ENCODE data around the gene GFPT2.

GFPT2 gene

DNA sequence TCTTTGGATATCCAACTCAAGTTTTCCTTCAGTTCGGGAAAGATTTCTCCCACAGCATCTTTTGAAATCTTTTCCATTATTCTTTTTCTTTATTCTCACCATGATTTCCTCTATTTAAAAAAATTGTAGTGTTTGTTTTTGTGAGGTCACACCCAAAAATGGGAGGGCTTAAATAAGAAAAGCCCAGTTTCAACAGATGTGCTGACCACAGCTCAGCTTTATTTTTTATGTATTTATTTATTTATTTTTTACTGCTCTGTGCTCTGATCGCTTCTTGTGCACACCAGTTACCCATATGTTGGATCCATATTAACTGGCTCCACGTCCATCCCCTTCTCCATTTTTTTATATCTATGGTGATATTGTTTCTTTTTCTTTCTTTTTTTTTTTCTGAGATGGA is 20.3 kb downstream of the GFPT2 start:
- no peak for DNase-seq

DNA sequence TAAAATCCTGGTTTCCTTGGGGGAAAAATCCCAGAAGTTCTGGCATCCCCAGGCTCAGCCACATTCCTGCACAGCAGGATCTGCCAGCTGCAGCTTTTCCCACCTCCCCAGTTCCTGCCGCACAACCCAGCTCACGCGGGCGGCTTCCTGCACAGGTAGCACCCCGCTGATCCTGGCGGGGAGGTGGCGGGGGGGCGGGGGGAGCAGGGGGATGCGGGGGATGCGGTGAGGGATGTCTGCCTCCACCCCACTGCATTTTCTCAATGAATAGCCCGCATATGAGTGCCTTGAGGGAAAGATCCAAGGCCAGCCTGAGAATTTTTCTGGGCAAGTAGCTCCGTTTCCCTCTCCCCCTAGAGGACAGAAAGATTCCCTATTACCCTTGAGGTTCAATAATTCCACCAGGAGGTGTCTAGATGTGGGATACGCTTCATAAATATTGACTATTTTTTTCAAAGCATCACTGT is 21.1 kb downstream of the GFPT2 start:
- DNase-seq, result no peak

DNA sequence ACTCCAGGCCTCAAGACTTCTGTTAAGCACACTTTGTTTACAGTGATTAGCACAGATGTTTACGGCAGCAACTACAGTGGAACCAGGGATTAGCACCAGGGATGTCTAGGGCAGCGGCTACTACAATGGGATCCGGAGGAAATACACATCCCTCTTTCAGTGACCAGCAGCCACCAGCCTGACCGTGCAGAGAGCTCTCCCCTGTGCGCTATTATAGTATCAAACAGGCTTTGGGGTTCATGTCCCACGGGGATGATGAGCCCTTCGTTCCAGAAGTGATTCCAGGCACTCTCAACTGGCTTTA is 21.5 kb downstream of the GFPT2 start:
- no peak for DNase-seq

DNA sequence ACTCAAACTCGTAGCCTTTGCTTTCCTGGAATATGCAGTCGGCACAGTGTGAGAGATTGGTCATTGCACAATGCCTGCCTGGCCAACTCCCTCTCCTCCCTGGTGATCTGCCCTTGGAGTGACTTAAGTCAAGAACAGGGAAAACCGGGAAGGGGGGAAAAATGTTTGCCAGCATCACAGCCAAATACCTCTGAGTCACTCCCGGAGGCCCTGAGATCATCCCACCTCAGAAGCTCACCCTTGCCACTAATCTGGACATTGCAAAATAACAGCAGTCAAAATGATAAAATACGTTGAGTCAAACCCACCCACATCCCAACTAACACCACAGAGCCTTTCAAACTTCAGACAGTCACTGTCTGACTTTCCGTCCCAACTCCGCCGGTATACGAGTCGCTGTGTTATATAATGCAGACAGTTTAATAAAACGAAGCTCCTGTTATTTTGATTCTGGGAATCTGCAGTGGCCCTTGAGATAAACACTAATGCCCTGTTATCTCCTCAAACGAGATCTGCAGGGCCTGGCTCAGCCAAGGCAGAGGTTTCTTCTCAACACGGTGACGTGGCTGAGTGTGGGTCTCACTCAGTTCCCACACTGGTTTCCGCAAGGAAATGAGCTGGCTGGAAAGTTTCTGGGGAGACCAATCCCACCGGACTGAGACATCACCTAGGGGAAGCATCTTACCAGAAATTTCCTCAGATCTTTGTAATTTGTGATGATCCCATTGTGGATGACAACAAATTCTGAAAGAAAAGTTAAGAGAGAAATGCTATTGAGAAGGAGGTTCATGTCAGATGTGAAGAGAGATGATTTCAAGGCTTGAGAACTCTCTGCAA is 22.1 kb downstream of the GFPT2 start:
- DNase-seq, result no peak

DNA sequence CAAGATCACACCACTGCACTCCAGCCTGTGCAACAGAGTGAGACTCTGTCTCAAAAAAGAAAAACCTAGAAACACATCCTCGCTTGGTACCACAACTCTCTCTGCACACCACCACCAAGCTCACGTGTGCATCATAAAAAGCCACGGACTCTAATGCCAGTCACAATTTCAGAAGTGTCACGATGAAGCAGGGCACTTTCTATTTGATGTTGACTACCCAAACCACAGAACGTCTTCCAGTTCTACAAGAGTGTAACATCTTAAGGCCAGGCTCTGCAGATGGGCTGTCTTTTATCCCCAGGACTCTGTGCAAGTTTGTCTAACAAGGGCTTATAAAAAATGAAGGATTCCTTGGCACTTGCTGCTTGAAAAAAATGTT is 22.9 kb downstream of the GFPT2 start:
- DNase-seq, result no peak

DNA sequence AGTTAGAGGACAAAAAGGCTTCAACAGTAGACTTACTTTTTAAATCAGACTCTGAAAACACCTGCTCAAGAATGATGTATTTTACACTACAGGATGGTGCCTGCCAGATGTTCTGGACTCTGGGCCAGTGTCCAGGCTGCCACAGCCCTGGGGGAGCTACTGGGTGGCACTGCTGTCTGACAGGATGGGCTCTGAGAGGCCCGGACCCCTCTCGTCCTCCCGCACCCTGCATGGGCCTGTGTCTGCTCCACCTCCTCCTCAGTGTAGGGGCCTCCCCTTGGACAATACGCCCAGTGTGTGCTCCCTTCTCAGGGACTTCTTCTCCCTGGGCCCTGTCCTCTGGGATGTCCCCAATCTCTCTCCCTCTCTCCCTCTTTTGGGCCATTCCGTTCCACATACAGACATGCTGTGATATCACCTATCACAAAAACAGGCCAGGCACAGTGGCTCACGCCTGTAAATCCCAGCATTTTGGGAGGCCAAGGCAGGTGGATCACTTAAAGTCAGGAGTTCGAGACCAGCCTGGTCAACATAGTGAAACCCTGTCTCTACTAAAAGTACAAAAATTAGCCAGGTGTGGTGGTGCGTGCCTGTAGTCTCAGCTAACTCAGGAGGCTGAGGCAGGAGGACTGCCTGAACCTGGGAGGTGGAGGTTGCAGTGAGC is 23.4 kb downstream of the GFPT2 start:
- no peak for DNase-seq

DNA sequence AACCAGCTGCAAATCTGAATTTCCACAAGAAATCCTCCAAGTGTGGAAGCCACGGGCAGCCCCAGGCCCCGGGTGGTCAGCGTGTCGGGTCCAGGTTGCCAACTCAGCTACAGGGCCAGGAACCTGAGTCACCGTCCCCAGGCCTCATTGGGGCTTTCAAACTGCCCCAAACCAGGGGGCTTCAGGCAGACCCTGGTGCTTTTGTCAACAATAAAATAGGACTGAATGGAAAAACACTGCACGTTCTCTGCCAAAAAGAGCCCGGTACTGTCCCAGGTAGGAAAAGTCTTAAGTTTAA is 24.0 kb downstream of the GFPT2 start:
- DNase-seq, result no peak

DNA sequence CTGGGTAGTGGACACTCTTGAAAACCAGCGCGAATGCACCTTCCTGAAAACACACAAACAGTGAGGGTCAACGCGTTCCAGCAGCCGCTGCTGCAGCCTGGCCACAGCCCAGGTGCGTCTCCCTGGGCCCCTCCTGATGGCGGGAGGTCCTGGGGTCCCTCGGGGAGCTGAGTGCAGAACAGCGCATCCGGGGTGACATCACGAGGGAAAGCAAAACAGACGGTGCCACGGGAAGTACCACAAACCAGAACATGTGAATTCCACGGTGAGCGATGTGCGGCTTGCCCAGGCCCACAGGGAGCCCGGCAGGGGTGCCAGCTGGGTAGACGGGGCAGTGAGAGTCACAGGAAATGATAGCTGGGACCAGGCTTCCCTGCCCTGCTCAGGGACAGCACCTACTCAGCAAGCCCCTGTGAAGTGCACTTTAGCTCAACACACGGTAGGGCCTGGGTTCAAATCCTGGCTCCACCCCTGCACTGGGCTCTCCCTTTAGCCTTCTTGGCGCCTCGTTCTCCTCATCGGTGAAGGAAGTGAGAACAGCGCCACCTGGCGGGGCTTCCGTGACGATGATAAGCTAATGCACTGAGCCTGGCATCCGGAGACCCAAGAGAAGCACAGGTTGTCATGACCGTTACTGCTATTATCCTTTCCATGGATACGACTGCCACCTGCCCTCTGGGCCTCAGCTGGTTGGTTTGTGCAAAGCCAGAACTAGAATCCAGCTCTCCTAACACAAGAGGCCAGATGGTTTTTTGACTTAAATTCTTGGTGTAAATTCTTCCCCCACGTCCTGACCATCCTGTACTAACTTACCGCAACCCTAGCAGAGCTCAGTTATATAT is 24.6 kb downstream of the GFPT2 start:
- no peak for DNase-seq

DNA sequence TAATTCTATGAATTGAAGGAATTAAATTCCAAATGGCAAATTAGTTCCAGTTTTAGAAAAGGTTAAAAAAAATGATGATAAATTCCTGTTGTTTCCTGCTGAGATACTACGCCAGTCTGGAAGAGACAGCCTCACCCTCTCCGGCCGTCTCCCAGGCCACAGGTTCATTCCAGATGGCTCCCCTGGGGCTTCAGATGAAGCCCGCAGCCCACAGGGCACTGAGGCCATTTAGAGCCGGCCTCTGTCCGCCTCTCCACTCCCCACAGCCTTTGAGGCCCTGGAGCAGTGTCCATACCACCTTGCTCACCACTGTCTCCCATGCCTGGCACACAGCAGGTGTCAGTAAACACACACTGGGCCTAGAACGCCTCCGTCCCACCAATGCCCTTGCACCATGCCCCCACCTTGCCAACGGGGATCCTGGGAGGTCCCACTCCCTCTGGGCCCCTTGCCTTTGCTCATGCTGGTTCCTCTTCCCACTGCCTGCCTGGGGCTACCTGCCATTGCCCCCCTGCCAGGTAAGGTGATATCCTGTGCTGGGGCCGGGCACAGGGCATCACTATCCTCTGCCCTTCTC is 26.1 kb downstream of the GFPT2 start:
- DNase-seq, result no peak

DNA sequence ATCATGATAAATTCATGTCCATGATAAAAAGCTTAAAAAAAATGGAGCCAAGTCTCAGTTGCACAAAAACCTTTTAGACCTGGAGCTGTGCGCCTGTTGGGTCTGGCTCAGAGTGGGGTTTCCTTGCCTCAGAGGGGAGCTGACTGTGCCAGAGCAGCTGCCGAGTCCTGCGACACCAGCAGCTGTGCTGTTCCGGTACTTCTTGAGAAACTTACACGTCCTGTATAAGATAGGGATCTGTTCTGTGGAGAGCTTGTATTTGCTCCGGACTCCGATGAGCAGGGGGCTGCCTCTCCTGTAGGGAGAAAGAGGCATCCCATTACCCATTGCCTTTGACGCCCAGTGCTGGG is 28.6 kb downstream of the GFPT2 start:
- DNase-seq, result no peak

DNA sequence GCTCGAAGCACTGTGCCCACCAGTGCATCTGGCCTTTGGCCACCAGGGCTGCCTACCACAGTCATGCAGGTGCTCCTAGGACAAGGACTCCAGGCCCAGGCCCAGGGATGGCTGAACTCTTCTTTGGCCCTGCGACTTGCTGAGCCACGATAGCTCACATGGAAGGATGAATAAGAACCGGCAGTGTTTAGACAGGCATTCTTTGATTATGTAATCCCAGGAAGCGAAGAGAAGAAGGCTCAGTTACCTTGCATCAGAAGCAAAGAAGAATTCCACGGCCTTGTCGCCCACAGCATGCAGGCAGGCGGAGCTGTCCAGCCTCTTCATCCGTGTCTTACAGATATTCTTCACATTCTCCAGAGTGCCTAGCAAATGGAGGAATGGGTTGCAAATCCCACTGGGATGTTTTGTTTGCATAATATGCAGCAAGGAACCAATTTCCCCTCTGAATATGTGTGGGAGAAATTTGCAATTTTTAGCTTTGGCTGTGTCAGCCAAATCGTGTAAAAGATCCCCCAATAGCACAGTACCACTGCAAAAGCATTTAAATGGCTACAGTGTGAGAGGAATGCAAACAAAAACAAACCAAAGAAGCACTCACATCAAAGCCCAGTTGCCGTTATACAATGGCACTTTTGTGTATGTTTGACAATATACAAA is 29.1 kb downstream of the GFPT2 start:
- DNase-seq, result no peak

DNA sequence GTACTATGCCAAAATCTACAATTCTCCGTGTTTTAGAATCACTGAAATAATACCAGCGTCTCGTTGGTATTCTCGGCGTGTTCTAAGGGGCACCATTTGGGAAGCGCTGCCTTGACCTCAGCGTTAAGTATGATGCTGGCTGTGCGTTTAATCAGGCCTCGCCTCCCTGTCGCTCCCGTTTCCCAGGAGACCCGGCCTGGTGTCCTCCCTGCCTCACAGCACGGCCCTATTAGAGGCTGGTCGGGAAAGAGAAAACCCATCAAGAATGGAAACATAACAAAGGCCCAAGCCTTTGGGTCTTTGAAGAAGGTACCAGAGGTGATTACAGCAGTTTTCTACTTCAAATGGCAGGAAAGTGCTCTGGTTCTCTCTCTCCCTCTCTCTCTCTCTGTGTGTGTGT is 30.0 kb downstream of the GFPT2 start:
- no peak for DNase-seq

DNA sequence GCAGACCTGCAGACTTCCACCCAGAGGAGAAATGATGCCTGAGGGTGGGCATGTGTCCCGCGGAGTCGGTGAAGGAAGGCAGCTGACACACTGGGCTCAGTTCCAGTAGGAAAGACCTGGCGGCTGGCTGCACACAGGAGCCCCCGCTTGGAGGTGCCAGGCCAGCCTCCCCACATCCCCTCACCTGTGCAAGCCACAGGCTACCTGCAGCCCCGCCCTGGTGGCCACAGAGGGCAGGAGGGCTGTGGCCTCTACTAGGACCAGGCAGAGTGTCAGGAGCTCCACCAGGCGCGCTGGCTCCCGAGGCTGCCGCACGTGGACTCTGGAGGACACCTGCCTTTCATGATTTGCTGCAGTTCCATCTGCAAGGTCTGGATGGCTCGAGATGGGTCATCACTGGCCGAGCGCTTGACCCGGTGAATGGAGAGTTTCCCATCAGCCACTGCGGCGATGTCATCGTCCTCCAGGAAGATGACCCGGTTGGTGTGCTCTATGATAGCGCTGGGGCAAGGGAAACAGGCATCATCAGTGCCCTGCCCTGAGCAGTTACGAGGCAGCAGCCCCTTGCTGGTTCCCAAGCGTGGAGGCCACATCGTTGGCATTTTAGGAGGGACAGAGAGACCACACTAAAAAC is 34.6 kb downstream of the GFPT2 start:
- DNase-seq, result no peak

DNA sequence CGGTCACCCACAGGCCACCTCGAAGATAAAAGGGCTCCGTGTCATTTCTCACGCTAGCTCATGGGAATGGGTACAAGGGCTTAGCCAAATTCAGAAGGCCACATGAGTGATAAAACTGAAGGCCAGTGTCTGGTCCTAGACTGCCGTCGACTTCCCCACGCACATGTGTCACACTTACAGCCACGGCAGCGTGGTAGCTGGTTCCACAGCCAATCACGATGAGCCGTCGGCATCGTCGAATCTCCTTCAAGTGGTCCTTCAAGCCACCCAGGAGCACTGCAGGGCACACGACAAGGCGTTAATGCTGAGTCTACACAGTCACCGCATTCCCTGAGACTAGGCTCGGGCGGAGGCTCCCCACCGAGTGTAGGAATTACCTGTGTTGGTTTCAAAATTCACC is 36.5 kb downstream of the GFPT2 start:
- DNase-seq, result no peak

DNA sequence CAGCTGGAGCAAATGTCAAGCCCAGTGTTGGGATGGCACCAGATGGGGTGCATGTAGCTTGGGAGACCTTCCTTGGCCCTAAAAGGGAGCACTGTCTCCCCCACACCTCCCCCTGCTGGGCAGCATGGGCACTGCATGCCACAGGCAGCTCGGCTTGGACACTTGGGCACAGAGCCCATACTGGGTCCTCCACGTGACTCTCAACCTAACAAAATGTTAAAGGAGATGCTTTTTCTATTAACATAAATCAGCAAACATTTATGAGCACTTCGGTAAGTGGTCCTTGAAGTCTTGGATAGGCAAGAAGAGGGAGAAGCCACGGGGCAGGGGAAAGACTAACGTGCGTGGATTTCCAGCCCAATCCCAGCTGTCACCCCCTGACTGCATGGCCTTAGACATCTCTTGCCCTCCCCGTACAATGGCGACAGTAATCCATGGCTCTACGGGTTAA is 37.3 kb downstream of the GFPT2 start:
- DNase-seq, result peak; percentile 32

DNA sequence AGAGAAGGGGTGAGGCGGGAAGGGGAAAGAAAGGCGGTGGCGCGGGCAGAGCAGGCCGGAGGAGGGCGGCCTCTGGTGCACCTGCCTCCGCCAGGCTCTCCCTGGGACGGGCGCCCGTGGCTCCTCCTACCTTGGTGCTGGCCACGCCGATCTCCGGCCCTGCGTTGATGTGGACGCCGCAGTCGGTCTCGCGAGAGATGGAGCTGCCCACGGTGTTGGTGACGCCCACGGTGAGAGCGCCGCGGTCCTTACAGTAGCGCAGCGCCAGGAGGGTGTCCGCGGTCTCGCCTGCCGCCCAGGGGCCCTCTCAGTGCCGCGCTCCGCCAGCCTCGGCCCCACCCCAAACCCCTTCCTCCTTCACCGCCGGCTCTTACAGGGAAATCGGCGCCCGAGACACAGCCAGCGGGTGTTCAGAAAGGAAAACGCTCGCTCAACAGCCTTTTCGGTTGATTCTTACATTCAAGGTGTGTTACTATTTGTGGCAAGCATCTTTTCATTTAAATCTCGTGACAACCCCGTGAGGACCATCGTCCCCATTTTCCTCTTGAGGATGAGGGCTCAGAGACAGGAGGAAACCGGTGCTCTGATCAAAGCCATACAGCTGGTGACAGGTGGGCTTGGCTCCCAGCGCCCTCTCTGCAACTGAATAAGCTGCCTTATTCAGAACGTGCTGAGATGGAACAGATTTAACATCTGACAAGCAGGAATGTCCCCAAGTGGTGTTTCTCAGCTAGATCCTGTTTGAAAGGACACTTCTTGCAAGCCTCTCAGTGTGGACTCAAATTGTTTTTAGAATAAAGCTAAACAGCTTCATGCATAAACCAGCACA is 39.2 kb downstream of the GFPT2 start:
- DNase-seq, result no peak

DNA sequence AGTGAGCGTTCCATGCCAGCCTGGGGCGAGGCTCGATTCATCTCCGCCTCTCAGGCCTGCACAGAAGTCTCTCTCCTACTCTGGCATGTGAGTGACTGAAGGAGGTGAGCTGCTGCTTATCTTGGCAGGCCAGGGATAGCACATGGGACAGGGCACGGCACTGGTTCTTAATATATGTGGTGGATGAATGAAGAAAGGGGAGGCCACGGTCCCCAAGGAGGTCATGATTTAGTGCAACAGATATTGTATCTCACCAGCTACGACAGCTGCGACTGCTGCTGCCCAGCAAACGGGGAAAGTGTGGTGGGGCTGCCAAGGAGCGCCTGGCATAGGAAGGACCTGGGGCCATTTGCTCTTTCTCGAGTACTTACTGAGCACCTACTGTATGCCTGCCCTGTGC is 41.9 kb downstream of the GFPT2 start:
- DNase-seq, result no peak

DNA sequence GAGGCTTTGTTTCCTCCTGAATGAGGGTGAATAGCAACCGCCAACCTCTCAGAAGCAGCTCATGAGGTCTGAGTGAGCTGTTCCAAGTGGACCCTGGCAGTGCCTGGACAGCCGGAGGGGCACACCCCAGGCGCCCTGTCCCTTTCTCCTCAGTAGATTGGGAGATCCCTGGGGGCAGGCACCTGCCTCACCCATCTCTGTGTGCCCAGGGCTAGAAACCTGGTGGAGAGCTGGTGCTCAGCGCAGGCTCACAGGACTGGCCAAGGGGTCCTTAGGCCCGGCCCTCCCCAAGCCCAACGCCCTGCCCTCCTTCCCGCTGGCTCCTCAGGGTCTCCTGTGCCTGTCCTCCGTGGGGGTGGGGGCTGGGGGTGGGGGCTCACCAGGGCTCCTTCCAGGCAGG is 46.3 kb downstream of the GFPT2 start:
- no peak for DNase-seq

DNA sequence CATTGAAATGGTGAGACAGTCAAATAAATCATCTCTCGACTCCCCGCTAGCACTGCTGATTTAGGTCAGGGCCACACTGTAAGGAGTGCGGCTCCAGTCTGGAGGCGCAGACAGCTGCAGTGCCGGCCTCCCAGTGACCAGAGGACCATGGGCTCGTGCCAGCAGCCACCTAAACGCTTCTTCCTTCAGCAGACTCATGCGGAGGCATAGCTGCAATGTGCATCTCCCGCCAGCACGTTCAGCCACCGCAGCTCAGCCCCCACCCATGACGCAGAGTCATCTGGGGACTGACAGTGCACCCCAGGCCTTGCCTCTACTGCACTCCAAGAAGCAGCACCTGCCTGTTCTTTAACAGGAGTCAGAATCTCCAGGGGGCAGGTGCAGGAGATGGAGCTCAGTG is 47.7 kb downstream of the GFPT2 start:
- DNase-seq, result no peak

DNA sequence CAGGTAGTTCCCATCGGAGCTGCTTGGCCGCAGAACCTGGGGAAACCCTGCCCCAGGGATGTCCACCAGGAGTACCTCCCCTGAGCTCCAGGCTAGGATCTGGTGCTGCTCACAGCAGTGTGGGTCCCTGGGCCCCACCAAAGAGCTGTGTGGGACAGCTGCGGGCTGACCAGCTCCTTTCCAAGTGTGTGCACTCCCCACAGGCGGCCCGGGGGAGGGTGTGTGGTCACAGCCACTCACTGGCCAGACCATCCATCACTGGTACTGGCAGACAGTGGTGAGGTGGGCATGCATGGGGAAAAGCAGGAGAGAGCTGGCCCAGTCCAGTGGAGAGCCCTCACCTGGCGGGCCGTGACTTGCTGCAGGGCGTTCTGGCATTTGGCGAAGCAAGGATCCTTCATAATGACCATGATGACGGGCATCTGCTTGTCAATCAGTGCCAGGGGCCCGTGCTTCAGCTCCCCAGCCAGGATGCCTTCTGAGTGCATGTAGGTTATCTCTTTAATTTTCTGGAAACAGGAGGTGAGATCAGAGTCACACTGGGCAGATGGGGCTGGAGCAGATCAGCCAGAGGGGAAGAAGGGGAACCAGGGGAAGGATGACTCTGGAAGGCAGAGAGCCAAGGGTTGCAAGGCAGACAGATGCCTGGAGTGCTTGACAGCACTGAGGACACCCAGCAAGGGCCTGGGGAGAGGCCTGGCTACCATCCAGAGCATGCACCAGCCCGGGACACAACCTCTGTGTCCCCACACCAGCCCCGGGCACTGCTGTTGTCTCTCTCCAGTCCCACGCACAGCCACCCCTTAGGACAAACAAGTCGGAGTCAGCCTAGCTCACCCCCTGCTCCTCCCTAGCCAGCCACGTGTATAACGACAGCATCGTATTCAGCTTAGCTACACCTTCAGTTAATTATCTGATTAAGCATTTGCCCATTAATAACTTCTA is 48.4 kb downstream of the GFPT2 start:
- no peak for DNase-seq

DNA sequence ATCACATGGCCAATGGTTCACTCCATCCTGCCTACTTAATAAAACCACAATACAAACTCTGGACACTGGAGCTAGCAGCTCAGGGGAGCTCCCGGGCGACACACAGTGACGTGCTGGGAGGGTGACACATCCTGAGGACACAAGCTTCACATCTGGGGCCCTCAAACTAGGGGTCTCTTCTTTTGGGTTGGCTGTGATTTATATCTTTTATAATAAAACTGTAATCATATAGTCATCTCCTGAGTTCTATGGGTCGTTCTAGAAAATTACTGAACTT is 49.2 kb downstream of the GFPT2 start:
- no peak for DNase-seq
